Left ventricle myocardium inferior (tissue), 1 donor: ENCODE measurements around the gene WDR33. TPM values are rescaled to one million over a fixed set of nuclear protein-coding genes. Genes with fewer than 3 reads are reported as not detected.
"Not testable (repeated sequence)": the region's sequence is repeated elsewhere in the genome, so short reads cannot be mapped to it uniquely, and the experiment has no call there.

Source experiments
- DNase-seq: peaks from one replicate; pipeline ENCODE4 v3.0.0-alpha.2; 2020
- H3K27ac ChIP-seq: fragments of 200-600 bp; replicated peaks from 2 replicates; pipeline ENCODE4 v1.8.0; 2021
- H3K27me3 ChIP-seq: fragments of 200-600 bp; 2 replicates; pipeline ENCODE4 v1.8.0; 2021; ENCODE audit warnings: low read depth
- H3K36me3 ChIP-seq: fragments of 200-600 bp; 2 replicates; pipeline ENCODE4 v1.8.0; 2021
- H3K4me1 ChIP-seq: fragments of 200-600 bp; 2 replicates; pipeline ENCODE4 v1.8.0; 2021
- H3K4me3 ChIP-seq: fragments of 200-600 bp; 2 replicates; pipeline ENCODE4 v1.8.0; 2021; ENCODE audit warnings: mild to moderate bottlenecking, moderate library complexity
- H3K9me3 ChIP-seq: fragments of 200-600 bp; replicated peaks from 2 replicates; pipeline ENCODE4 v1.8.0; 2021
- intact Hi-C: fragments of 100-400 bp; cut with micrococcal nuclease; formaldehyde crosslinking; loops from one replicate; pipeline ENCODE4 v1.11.0; 2022
- total RNA-seq: library from RNA; stranded (reverse); fragmentation: NEBNext Ultra II Directional; extraction: Animal tissue kit (Norgen Biotek cat#: 25700); gene quantifications from one replicate; pipeline ENCODE4 v1.2.1, GENCODE V29; 2021
- TF ChIP-seq, protein P1 (sequence below): fragments of 200-600 bp; IDR thresholded peaks from 2 replicates; pipeline ENCODE4 v1.8.0; 2021; ENCODE audit warnings: antibody characterized with exemption, mild to moderate bottlenecking, borderline replicate concordance
- donor health status: DM: no; HTN: yes; CAD: no; lungs with severe emphysema.

Gene WDR33
- total RNA-seq, 1 donor from 2014 or later = 38.9 TPM

DNA sequence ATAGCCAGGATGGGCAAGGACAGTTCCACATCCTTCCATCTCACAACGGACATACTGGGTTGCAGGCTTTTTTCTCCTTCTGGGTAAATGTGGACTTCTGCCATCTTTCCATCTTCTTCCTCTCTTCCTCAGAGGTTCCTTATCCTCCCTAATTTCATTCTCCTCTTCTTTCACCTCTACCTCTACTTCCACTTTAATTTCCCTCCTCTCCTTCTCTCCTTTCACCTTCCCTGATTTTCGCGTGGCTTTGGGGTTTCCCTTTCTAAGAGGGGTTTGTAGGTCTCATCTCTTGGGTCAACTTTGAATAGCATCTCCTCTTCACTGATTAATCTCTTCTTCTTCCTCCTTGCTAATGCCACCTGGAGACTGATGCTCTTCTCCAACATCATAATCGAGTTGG lies 29.9 kb upstream of the WDR33 start:
- intact Hi-C loops = no loop called here
- H3K4me3 ChIP-seq = no peak overlapping the region
- DNase-seq = no peak
- no peaks in the 10 kb centered on the region for H3K27me3 ChIP-seq
- no peak overlapping the region for H3K27ac ChIP-seq
- H3K36me3 ChIP-seq = peaks cover 6% of the 10 kb centered on the region
- H3K9me3 ChIP-seq = no peaks in the 10 kb centered on the region
- TF ChIP-seq, protein P1, sequence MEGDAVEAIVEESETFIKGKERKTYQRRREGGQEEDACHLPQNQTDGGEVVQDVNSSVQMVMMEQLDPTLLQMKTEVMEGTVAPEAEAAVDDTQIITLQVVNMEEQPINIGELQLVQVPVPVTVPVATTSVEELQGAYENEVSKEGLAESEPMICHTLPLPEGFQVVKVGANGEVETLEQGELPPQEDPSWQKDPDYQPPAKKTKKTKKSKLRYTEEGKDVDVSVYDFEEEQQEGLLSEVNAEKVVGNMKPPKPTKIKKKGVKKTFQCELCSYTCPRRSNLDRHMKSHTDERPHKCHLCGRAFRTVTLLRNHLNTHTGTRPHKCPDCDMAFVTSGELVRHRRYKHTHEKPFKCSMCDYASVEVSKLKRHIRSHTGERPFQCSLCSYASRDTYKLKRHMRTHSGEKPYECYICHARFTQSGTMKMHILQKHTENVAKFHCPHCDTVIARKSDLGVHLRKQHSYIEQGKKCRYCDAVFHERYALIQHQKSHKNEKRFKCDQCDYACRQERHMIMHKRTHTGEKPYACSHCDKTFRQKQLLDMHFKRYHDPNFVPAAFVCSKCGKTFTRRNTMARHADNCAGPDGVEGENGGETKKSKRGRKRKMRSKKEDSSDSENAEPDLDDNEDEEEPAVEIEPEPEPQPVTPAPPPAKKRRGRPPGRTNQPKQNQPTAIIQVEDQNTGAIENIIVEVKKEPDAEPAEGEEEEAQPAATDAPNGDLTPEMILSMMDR = no peak
- no peaks in the 10 kb centered on the region for H3K4me1 ChIP-seq

GRCh38 chr2:127834951-127835350 lies 24.0 kb upstream of the WDR33 start:
- no peaks in the 10 kb centered on the region for H3K36me3 ChIP-seq
- H3K27ac ChIP-seq = no peak overlapping the region
- H3K4me1 ChIP-seq = no peaks in the 10 kb centered on the region
- TF ChIP-seq, protein P1 = no peak
- DNase-seq = no peak
- intact Hi-C loops = no loop called here
- no peaks in the 10 kb centered on the region for H3K27me3 ChIP-seq
- no peaks in the 10 kb centered on the region for H3K9me3 ChIP-seq
- no peak overlapping the region for H3K4me3 ChIP-seq

DNA sequence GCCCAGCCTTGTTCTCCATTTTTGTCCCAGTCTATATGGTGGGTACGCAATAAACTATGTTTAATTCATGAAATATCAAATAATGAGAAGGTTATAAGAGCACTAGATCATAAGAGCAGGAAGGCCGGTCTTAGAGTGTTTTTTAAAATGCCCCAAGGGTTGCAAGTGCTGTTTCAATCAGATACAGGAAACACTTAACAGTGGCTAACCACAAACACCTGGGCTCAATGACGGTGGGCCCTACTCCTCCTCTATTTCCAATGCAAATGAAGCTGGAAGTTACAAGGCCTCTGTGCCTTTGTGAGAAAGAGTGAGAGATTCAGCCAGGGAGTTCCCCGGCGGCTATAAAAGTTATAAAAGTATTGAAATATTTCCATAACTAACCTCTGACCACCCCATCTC lies 18.9 kb upstream of the WDR33 start:
- intact Hi-C loops = no loop called here
- Histone ChIP-seq H3K4me1 (no peaks in the 10 kb centered on the region), H3K27me3 (no peaks in the 10 kb centered on the region), H3K9me3 (no peaks in the 10 kb centered on the region), H3K4me3 (no peak overlapping the region), H3K27ac (no peak overlapping the region), H3K36me3 (no peaks in the 10 kb centered on the region)
- TF ChIP-seq, protein P1 = no peak
- no peak for DNase-seq

DNA sequence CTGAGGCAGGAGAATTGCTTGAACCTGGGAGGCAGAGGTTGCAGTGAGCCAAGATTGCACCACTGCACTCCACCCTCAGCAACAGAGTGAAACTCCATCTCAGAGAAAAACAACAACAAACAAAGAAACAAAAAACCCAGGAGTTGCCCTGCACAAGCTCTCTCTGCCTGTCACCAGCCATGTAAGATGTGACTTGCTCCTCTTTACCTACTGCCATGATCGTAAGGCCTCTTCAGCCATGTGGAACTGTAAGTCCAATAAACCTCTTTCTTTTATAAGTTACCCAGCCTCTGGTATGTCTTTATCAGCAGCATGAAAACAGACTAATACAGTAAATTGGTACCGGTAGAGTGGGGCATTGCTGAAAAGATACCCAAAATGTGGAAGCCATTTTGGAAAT lies 15.7 kb upstream of the WDR33 start:
- H3K27me3 ChIP-seq, H3K9me3 ChIP-seq, H3K36me3 ChIP-seq, DNase-seq, intact Hi-C loops, H3K4me1 ChIP-seq, H3K27ac ChIP-seq, H3K4me3 ChIP-seq: not testable (repeated sequence)

GRCh38 chr2:127826047-127826446 lies 15.1 kb upstream of the WDR33 start:
- Histone ChIP-seq H3K9me3 (peaks cover 6% of the 10 kb centered on the region), H3K4me1 (no peaks in the 10 kb centered on the region), H3K4me3 (no peak overlapping the region), H3K36me3 (no peaks in the 10 kb centered on the region), H3K27me3 (no peaks in the 10 kb centered on the region), H3K27ac (no peak overlapping the region)
- no peak for DNase-seq
- intact Hi-C loops = no loop called here
- TF ChIP-seq, protein P1 = no peak

DNA sequence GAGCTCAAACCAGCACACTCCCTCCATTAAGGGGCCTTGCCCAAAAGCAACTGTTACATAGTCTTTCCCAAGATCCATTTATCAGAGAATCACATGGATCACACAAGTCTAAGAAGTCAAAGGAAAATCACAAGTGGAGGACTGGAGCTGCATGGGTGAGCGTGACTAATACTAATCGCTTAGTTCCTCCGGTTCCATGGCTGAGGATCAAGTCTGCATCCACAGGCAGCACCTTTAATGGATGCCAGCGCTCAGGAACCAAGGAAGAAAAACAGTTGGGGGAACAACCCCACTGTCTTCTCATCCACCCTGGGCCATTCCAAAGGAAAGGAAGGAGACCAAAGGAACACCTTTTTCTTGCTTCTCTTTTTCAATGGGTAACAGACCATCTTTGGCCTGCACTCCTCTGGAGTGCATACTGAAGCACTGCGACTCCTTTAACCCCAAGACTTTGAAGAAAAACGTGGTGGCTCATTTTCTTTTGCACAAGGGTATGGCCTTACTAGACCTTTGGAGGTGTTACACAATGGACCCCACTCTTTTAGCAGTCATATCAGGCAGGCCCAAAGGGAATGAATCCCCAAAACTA lies 9.2 kb upstream of the WDR33 start:
- Histone ChIP-seq H3K9me3 (peaks cover 33% of the 10 kb centered on the region), H3K27me3 (no peaks in the 10 kb centered on the region), H3K36me3 (no peaks in the 10 kb centered on the region), H3K4me1 (no peaks in the 10 kb centered on the region), H3K27ac (no peak overlapping the region), H3K4me3 (no peak overlapping the region)
- DNase-seq = no peak
- TF ChIP-seq, protein P1 = no peak
- intact Hi-C loops = no loop called here
